NCI-H146 treated with DMSO at 0.1 percent for 48 hours (cell line): ENCODE measurements around the gene TAS2R60.
"Not testable (repeated sequence)": the region's sequence is repeated elsewhere in the genome, so short reads cannot be mapped to it uniquely, and the experiment has no call there.

ENCODE experiments used
- DNase-seq: peaks from one replicate; lab custom pipeline; 2025; ENCODE audit not compliant: unreplicated experiment; lab: John Stamatoyannopoulos, UW

TAS2R60 gene

DNA sequence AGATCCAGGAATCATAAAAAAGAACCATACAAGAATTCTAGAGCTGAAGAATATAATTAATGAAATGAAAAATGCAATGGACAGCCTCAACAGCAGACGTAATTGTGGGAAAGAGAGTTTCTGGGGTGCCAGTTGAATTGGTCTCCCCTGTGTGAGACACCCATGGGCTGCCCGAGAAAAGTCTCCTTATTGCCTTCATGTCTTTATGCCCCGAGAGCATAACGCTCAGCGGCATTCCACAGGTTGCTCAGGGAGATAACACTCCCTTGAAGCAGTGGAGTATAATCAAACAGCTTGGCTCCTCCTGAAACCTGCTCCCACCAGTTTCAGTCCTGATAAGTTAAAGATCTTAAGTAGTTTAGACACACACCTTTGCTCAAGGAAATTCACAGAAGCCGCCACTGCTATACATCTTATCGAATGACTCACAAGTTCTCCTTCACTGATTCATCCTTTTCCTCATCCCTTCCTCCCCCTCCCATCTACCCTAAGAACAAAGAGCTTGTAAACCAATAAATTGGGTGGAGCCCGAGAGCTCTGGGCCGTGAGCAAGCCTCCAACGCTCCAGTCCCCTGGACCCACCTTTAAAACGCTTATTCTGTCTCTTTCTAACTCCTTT is 28.9 kb downstream of the TAS2R60 start:
- DNase-seq, result not testable (repeated sequence)

DNA sequence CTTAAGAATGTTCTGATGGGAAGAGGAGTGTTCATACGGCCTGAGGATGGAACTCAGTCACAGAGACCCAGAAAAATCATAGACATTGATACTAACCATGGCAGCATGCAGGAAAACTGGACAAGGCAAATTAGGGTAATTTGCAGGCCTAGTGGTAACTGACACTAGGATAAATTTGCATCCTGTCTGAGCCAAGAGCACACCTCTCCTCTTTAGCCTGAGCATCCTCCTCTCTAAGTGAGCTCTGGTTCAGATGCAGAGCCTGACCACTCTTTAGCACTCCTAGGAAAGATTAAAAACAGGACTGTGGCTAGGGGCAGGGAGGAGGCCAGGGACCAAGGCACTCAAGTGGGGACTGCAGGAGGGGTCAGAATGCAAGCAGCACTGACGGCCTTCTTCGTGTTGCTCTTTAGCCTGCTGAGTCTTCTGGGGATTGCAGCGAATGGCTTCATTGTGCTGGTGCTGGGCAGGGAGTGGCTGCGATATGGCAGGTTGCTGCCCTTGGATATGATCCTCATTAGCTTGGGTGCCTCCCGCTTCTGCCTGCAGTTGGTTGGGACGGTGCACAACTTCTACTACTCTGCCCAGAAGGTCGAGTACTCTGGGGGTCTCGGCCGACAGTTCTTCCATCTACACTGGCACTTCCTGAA is 34.4 kb downstream of the TAS2R60 start, which contains the start of gene TAS2R41:
TSS of gene TAS2R41 (plus strand) at position 373 of the 650 bp plus-strand sequence. CDS start at position 373, 0 bp downstream.
- DNase-seq, result no peak

DNA sequence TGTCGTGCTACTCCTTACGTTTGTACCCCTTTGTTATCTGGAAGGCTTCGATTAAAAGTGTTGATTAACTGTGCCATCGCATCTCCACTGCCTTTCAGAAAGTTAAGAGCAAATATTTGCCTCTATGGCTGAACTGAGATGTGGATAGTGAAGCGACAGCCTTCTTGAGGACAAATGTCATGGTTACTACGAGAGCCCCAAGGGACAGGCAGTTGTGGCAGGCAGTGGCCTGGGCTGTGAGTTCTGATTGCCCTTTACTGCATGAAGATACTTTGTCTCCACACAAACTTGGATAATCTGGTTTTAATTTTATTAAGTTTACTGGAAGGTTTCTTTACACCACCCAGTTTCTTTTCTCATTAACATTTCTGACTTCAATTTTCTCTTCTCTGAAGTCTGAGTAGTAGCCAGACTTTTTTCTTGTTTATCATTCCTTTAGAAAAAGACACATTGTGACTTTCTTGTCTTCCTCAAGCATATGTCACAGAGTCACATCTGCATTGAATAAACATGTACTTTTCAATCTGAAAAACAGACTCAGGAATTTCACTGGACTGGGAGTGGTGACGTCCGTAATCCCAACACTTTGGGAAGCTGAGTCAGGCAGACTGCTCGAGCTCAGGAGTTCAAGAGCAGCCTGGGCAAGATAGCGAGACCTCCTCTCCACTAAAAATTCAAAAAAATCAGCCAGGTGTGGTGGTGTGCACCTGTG is 36.0 kb downstream of the TAS2R60 start:
- no peak for DNase-seq

DNA sequence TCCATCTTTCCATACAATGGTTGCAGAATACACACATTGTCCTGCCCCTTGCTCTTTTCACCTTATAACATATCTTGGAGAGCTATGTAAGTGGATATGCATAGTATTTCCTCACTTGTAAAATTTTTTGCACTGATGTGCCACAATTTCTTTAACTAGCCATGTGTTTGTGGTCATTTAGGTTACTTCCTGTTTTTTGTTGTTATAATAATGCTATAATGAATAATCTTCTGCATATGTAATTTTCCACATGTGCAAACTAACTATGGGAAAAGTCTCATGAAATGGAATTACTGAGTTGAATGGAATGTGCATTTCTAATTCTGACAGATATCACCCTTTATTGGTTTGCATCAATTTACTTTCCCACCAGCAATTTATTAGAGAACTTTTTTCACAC is 37.2 kb downstream of the TAS2R60 start:
- DNase-seq, result no peak

DNA sequence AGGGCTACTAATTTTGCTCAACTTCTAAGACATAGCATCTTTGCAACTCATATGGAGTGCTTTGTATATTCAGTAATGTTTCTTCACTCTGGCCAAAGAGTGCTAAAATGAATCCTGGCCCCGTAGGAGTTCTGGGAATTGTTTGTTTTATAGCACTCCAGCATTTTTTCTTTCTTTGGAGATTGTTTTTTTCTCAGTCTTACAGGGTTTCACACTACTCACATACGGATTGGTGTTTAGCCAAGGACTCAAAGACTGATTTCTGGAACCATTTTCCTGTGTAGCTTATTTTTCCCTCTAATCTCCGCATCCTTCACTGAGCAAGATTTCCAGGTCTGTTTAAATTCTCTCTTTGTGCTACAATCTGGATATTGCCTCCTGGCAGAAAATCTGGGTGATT is 40.9 kb downstream of the TAS2R60 start:
- no peak for DNase-seq

DNA sequence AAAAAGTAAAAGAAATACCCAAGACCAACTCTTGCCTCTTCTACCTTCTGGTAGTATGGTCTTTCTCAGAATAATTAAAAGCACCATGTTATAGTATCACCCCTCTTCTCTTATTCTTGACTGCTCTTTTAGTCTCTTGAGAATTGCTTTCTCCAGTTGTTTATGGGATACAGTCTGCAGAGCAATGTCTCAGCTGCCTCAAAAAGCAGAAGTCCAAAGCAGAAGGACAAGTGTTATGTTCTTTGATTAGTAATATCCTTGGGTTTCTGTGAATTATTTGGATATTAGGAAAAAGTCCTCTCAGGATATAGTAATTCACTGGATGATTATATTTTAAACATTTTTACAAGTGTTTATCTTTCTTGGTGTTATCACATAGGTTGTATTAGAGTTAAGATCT is 41.8 kb downstream of the TAS2R60 start:
- DNase-seq, result no peak

DNA sequence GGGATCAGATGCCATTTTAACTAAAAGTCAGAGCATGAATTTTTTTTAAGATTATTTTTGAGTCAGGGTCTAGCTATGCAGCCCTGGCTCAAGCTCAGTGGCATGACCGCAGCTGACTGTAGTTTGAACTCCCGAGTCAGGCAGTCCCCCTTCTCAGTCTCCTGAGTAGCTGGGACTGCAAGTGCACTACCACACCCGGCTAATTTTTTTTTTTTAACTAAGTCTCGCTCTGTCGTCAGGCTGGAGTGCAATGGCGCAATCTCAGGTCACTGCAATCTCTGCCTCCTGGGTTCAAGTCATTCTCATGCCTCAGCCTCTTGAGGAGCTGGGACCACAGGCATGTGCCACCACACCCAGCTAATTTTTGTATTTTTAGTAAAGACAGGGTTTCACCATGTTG is 42.2 kb downstream of the TAS2R60 start:
- DNase-seq, result no peak

DNA sequence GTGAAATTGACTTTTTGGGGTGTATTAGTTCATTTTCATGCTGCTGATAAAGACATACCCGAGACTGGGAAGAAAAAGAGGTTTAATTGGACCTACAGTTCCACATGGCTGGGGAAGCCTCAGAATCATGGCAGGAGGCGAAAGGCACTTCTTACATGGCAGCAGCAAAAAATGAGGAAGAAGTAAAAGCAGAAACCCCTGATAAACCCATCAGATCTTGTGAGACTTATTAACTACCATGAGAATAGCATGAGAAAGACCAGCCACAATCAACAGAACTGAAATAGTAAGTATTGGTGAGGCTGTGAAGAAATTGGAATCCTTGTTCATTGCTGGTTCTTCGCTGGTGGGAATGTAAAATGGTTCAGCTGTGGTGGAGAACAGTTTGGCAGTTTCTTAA is 43.0 kb downstream of the TAS2R60 start:
- not testable (repeated sequence) for DNase-seq

DNA sequence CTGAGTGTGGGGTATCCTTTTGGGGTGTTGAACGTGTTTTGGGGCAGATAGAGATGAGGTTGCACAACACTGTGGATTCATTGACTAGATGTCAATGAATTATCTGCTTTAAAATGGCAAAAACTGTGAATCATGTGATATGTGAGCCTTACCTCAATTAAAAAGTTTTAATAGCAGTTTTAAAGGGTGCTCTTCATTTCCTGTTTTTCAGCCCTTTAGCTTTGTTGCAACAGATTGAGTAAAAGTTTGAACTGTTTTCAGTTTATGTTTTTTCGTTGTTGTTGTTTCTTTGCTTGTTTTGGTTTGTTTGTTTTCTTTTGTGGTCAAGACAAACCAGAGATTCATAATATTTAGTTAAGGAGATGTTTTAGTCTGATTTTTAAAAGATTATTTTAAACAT is 43.8 kb downstream of the TAS2R60 start:
- no peak for DNase-seq

DNA sequence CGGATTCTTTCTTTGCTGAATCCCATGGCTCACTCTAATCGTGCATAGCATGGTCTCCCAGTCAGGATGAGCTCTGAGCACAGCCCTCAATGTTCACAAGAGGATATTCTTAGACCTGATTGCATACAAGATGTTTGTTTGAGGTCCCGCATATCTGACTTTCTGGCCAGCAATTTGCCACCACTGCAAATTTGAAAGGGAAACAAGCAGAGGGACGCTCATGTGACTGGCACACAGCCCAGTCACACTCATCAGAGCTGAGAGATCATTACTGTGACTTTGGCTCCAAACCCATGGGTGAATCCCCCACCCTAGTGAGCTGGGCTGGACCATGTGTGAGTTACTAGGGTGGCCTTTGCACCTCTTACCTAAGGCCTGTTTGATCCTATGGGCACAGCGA is 44.3 kb downstream of the TAS2R60 start:
- DNase-seq, result no peak

DNA sequence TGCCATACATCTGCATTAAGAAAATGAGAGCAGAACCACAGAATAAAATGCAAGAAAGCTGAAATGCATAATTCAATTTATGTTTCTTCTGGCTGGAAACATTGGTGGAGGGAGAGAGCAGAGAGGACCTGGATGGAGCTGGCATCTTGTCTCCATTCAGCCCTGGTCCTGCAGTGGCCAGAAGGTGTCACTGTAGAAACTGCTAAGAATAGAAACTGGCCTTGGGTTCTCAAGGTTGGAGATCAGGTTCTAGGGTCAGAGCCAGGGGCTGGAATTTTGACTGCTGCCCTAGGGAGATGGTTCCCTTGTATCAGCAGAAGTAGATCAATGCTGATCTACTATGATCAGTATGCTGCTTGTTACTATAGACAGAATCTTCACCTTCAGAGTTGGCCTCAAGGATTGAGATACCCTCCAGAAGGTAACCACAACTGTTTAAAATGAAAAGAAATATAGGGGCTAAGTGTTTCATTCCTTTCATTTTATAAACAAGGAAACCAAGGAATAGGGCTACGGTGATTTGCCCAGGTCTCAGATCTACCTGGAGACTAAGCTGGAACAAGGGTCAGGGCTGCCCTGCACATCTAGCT is 47.6 kb downstream of the TAS2R60 start:
- no peak for DNase-seq

DNA sequence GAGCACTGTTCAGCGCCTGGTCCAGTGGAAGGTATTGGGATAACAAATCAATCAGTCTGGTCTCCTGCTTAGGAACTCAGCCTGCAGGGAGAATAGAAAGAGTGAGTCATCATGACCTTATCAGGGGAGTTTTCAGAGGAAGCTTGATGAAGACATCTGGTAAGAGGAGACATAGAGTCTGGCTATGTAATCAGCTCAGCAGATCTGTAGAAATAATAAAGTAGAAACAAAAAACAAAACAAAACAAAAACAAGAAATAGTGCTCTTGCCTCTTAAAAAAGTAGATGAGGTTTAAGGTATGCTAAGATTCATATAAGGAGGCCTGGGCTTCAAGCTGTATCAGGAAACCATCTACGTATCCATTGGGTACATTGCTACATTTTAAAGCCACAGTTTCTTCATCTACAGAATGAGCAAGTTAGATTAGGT is 48.8 kb downstream of the TAS2R60 start:
- no peak for DNase-seq

DNA sequence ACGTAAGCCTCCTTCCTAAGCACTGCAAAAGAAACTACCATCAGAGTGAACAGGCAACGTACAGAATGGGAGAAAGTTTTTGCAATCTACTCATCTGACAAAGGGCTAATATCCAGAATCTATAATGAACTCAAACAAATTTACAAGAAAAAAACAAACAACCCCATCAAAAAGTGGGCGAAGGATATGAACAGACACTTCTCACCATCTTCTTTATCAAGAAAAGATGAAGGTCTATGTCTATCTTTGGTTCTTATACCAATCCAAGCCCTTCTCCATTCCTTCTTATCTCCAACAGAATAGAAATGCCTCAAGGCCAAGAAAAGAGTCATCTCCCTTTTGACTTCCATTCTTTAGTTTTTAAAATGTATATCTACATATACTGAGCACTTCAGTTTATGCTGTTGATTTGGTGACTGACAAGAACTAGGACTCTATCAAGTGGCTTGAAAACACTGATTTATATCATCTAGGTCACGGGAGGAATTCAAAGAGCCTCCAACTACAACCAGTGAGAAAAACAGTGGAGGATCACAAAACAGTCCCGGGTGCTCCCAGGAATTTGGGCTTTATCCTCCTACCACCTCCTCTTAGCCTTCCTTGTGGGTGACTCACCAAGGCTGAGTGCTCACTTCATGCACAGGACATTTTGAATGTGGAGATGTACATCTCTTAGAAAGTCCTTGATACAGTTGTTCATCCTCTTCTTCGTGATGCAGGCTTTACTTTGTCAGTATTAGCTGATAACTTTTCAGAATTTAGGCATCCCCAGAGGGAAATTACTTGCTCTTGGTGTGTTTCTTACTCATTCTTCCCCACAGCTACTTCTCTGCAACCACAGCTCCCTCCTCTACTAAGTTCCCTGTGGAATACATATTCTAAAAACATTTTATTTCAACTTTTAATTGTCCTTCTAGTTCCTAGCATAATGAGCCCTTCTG is 49.8 kb downstream of the TAS2R60 start:
- no peak for DNase-seq

DNA sequence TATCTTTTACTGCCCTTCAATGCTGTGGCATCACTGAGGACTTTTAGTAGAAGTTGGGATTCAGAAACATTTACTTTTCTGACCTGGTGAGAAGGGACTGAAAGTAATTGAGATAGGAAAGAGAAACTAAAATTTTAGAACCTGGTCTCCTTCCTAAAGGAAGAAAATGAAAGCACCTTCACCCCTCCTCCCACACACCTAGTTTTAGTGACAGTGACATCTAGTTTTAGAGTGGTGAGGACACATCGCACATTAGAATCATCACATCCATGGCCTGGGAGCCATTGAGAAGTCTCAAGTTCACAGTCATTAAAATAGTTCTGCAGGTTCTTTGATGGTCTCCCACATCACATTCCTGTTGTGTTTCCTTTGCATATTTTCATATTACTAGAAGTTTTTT is 50.5 kb downstream of the TAS2R60 start:
- no peak for DNase-seq
